ENCODE results near the gene MAP3K3.

- TF ChIP-seq CTCF (conservative IDR thresholded peaks at IDR 0.05; ENCODE audit: low read length), result no peak
- no peak for TF ChIP-seq EZH2phosphoT487 (IDR thresholded peaks at IDR 0.05; ENCODE audit: borderline replicate concordance)
These were observed 79.9 kb downstream of the MAP3K3 start for GRCh38 chr17:63701868-63702720.

Measured in Loucy (cell line).